ENCODE results near the gene BABAM2. TPM values are rescaled to one million over a fixed set of nuclear protein-coding genes. Genes with fewer than 3 reads are reported as not detected.

The BABAM2 gene
- total RNA-seq, 6 experiments from 2014 or later = 17.1 to 39.4 (median 25.5) TPM

DNA sequence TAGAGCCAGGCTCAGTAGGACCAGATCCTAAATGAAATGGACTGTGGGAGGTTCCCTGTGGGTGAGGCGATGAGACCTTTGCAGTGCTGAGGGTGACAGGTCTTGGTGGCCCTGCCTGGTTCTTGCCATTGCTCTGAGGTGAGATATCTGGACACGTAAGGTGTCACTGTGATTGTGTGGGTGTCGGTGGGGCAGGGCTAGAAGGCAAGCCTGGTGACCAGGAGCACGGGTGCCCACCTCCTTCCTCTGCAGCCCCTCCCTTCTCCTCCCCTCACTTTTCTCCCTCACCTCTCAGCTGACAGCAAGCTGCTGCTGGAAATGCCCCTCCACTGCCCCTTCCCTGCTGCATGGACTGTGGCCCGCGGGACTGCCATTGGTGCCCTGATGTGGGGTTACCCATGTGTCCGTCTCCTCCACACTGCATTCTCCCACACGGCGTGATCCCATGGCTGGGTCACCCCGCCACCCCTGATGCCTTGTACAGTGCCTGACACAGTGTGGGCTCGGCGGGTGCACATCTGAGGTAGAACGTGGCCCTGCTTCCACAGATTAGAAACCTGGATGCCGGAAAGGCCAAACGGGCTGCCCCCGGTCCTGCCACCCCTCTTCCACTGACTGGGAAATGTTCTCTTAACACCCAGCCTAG is 446.6 kb downstream of the BABAM2 start:
- Histone ChIP-seq H3K36me3 (no peaks in the 10 kb centered on the region), H3K4me3 (no peak overlapping the region), H3K27me3 (no peaks in the 10 kb centered on the region), H3K4me1 (peaks cover 0 to 71% (median 30%) of the 10 kb centered on the region in 4 donors), H3K9me3 (no peaks in the 10 kb centered on the region), H3K27ac (no peak overlapping the region)
- WGBS (ENCODE audit: insufficient coverage, low coverage, low lambda C conversion rate, missing lambda C conversion rate) = 67% methylated on average over 3 of the region's 16 CpGs
- no peak for DNase-seq
- TF ChIP-seq, protein P1, sequence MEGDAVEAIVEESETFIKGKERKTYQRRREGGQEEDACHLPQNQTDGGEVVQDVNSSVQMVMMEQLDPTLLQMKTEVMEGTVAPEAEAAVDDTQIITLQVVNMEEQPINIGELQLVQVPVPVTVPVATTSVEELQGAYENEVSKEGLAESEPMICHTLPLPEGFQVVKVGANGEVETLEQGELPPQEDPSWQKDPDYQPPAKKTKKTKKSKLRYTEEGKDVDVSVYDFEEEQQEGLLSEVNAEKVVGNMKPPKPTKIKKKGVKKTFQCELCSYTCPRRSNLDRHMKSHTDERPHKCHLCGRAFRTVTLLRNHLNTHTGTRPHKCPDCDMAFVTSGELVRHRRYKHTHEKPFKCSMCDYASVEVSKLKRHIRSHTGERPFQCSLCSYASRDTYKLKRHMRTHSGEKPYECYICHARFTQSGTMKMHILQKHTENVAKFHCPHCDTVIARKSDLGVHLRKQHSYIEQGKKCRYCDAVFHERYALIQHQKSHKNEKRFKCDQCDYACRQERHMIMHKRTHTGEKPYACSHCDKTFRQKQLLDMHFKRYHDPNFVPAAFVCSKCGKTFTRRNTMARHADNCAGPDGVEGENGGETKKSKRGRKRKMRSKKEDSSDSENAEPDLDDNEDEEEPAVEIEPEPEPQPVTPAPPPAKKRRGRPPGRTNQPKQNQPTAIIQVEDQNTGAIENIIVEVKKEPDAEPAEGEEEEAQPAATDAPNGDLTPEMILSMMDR (IDR thresholded peaks at IDR 0.05) = no peak
- TF ChIP-seq POLR2A (IDR thresholded peaks at IDR 0.05) = no peak
- no peak for ATAC-seq
- intact Hi-C loops (cut with DNase I) = no loop called here

DNA sequence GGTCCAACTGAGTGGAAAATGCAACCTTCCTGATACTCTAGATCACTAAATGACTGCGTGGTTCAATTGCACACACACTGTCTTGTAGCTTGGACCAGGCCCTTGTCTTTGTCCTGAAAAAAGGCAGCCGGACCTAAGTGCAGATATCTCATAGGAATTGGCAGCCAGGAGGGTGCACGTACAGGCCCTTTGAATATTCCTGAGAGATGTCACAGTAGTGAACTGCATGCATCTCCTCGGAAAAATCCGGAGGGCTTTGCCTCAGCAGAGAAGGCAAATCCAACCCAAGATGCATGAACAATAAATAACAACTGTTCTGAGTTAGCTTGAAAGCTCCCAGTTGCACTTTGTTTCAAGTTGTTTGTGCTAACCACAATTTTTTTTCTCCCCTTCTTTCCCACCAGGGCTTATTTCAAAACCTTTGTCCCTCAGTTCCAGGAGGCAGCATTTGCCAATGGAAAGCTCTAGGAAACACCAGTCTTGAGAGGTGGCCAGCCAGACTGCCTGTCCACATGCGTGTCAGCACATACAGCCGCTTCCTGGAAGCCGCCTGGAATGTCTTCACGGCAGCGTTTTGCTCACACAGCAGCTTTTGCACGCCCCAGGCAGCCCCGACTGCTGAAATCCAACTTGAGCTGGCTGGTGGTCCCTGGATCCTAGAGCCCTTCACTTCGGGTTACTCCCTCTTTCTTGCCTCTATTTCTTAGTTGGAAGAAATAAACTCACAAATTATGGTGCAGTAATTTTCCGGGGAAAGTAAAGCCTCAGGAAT is 447.7 kb downstream of the BABAM2 start:
- ATAC-seq (peak; percentile 44 to 59 (median 52)), DNase-seq (peak; percentile 82 to 88 (median 85))
- TF ChIP-seq POLR2A (IDR thresholded peaks at IDR 0.05) = no peak
- TF ChIP-seq, protein P1 (IDR thresholded peaks at IDR 0.05) = no peak
- Histone ChIP-seq H3K36me3 (no peaks in the 10 kb centered on the region), H3K4me1 (peaks cover 0 to 71% (median 30%) of the 10 kb centered on the region in 4 donors), H3K4me3 (no peak overlapping the region), H3K9me3 (no peaks in the 10 kb centered on the region), H3K27me3 (no peaks in the 10 kb centered on the region), H3K27ac (peak overlapping the region; percentile 32 to 74 (median 39))
- intact Hi-C loops (cut with DNase I) = no loop called here
- WGBS (ENCODE audit: insufficient coverage, low coverage, low lambda C conversion rate, missing lambda C conversion rate) = 43% methylated on average over 14 of the region's 14 CpGs

DNA sequence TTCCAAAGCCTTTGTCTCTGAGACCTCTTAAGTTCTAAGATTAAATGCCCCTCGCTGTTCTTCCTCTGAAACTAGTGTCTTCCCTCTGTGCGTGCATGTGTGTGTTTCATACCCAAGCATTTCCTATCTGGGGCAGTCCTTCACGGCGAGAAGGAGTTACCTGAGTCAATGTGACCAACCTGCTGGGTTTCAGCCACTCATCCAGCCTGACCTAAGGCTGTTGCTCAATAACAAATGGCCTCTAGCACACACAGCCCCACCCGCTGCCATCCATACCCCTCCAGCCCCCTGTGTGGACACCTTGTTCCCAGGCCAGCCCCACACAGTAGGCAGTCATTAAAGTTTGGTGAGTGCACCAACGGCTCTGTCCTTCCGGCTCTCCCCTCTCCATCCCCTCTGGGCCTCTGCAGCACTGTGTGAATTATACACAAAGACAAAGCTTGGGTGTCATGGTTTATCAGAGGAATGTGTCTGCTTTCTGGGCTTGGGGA is 448.3 kb downstream of the BABAM2 start:
- no peaks in the 10 kb centered on the region for H3K36me3 ChIP-seq
- H3K27ac ChIP-seq = peak overlapping the region; percentile 32 to 74 (median 39)
- ATAC-seq (peak; percentile 3 to 20 (median 14)), DNase-seq (no peak)
- H3K4me3 ChIP-seq = no peak overlapping the region
- H3K9me3 ChIP-seq = no peaks in the 10 kb centered on the region
- 42% methylated on average over 5 of the region's 7 CpGs for WGBS (ENCODE audit: insufficient coverage, low coverage, low lambda C conversion rate, missing lambda C conversion rate)
- intact Hi-C loops (cut with DNase I) = no loop called here
- no peaks in the 10 kb centered on the region for H3K27me3 ChIP-seq
- peaks cover 0 to 71% (median 31%) of the 10 kb centered on the region in 4 donors for H3K4me1 ChIP-seq
- TF ChIP-seq POLR2A (IDR thresholded peaks at IDR 0.05) = no peak
- TF ChIP-seq, protein P1 (IDR thresholded peaks at IDR 0.05) = no peak

DNA sequence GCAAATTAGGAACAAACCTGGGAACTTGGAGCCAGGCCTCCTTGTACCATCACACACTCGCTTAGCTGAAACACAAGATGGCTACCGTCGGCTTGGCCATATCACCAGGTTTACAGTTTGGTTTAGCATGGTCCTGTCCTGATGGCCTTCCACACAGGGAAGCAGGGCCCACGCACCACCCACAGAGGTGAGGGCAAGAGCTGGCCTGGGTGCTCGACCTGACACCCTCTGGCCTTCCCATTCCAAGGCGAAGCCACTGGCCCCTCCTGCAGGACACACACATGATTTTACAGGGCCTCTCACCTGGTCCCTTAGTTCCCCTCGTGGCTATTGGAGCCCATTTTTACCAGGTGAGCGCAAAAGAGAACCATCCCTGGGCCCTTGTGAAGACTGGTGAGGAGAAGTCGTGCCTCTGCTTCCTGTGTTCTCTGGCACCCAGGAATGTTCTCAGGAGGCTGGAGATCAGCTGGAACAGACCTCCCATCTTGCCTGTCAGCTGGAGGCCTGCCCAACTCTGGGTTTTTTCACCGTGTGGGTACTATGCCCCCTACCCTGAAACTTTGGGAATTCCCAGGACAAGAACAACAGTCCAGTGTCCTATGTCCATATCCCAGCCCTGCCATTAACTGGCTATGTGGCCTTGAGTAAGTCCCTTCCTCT is 449.1 kb downstream of the BABAM2 start:
- Histone ChIP-seq H3K27me3 (no peaks in the 10 kb centered on the region), H3K4me1 (peaks cover 0 to 70% (median 28%) of the 10 kb centered on the region in 4 donors), H3K27ac (no peak overlapping the region), H3K4me3 (no peak overlapping the region), H3K9me3 (no peaks in the 10 kb centered on the region), H3K36me3 (no peaks in the 10 kb centered on the region)
- intact Hi-C loops (cut with DNase I) = loop anchor here in 1 of 2 donors (5.0 kb wide), 1 partner anchor 53 kb away; the partner anchor contains the start of gene FOSL2
- WGBS (ENCODE audit: insufficient coverage, low coverage, low lambda C conversion rate, missing lambda C conversion rate) = 80% methylated on average over 1 of the region's 10 CpGs
- ATAC-seq (no peak), DNase-seq (no peak)
- TF ChIP-seq, protein P1 (IDR thresholded peaks at IDR 0.05) = no peak
- no peak for TF ChIP-seq POLR2A (IDR thresholded peaks at IDR 0.05)

Data from right lobe of liver (tissue), 6 donors.